Stimulated activated CD4-positive, alpha-beta T cell treated with anti-CD3 and anti-CD28 coated beads, Interleukin-4, amount 100 ng/mL, for 24 hours (primary cell): Measurements from ENCODE around the gene NCS1.

ENCODE experiments used
- DNase-seq: peaks from one replicate; pipeline ENCODE4 v3.0.0-alpha.2; 2020

The NCS1 gene

DNA sequence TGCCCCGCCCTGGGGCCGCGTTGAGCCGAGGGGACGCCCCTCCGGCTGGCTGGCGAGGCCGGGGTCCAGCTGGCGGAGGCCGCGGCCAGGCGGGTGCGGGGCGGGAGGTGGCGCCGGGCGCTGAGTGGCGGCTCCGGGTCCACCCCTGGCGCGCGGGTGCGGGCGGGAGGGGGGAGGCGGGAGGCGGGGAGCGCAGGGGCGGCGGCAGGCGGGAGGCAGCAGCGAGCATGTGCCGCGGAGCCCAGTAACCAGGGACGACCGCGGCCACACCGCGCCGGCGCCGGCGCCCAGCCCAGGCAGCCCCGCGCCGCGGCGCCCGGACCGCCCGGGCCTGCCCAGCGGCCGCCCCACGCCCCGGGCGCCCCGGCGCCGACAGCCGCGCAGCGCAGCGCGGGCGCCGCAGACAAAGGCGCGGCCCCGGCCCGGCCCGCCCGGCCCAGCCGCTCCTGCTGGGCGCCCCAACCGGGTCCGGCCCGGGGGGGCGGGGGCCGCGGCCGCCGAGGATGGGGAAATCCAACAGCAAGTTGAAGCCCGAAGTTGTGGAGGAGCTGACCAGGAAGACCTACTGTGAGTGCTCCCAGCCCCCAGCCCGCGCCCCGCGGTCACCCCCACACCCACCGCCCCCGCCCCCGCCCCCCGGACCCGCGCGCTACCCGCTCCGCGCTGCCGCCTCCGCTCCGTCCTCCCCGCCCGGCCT, at the start of gene NCS1:
TSS of gene NCS1 (plus strand) at position 244 of the 697 bp plus-strand sequence. CDS start at position 504, 260 bp downstream.
- peak; percentile 44 for DNase-seq

DNA sequence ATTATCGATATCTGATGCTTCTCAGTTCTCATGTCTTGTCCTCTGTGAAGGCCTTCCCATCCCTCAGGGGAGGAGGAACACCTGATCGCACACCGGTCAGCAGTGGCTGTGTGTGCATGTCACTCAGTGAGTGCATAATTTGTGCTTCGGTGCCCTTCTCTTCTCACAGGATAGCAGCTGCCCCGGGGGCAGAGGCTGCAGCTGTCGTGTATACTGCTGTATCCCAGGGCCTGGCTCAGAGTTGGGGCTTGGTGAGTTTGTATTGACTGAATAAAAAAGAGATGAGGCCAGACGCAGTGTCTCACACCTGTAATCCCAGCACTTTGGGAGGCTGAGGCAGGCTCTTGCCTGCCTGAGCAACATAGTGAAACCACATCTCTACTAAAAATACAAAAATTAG, 49.7 kb upstream of the NCS1 start:
- no peak for DNase-seq

DNA sequence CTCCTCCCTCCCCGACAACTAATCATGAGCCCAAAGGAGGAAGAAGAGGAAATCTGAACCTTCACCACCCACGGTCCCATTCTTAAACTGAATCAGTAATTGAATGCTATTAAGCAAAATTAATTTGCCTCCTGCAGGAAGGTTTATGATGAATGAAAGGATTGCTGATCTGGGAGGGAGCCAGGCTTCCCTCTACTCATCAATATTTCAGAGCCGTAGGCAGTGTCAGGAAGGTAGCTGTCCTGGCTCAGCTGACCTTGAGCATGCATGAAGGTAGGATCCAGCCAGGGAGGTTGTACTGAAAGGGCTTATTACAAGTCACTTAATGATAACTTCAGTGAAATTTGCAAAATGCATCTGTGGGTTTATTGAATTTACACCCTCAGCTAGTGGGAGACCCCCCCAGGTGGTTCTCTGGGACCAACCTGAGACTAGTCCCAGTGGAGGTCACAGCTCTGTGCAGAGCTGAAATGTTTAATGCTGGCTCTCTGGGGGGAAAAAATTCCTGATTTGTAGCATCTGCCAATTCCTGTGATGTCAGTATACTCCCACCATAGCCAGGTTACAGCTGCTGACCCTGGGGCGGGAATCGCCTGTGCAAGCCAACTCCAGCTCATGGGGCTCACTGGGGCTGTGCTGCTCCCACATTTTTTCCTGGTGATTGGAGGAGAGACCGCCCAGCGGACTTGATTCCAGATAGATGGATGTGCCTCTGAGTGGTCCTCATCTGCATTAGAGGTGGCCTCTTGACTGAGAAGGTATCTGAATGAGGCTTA, 47.9 kb upstream of the NCS1 start:
- DNase-seq, result no peak

DNA sequence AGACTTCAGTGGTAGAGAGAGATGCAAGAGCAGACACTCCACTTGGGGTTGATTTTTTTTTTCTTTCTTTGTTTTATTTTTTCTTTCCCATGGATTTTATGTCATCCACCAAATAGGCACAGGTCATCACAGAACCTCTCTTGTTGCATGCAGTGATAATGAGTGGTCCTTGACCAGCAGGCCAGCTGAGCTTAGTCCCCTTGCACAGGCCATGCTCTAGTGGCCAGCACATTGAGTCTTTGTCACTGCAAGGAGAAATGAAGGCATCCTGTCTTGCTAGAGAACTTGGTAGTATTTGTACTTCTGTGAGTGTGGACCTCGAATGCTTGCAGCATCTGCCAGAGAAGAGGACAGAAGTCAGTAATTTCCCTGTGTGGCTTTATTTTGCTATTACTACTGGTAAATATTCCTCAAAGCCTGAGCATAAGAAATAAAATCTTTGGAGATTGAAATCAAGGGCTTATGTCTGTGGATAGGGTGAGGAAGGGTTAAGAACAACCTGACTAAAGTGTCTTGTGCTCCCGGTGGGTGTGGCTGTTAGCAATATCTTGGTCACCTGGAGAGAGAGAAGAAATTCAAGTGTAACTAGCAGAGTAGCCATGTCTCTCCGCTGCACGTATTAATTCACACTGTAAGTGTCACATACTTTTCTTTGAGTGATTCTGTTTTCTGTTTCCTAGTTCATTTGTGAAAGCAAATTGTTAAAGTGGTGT, 45.3 kb upstream of the NCS1 start:
- DNase-seq, result no peak

DNA sequence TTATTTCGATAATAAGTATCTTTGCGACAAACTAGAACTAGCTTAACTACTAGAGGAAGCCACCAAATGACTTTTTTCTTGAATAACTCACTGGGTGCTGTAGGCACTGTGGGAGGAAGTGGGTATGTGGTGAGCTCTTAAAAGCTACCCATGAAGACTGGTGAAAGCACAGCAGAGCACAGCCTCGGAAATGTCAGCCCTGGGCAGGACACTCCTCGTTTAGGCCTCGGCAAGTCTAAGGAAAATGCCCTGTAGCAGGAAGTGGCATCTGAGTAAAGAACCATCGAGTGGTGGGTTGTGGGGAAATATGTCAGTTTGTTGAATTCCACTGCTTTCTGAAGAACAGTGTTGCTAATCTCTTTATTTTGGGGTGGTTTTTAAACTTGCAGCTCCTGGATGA, 44.0 kb upstream of the NCS1 start:
- DNase-seq, result peak; percentile 71

DNA sequence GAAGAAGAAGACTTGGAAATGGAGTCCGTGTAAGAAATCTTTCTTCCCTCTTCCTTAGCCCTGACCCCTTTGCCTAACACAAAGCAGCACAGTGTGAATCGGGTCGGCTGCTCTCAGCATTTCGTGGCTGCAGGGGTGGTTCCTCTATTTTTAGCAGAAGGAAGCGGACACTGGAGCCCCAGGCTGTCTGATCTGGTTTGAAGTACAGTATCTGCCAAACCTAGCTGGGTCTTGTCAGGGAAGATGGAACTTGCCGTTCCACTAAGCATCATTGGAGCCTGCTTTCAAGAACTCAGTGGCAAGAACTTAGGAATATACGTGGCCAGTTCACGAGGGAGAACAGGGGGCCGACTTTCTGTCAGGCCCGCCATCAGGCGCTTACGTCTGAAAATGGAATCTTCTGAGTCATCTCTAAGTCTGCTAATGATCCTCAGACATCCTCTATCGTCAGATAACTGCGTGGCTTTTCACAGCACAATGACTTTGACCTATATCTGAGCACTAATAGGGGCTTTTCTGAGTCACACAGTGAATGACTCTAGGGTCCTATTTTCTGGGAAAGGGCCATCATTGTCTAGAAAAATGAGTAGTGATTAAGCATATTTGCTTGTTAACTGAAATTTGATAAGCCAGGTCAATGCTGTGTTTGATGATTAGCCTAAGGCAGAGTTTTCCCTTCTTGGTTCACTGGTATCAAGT, 43.3 kb upstream of the NCS1 start:
- peak; percentile 63 for DNase-seq

DNA sequence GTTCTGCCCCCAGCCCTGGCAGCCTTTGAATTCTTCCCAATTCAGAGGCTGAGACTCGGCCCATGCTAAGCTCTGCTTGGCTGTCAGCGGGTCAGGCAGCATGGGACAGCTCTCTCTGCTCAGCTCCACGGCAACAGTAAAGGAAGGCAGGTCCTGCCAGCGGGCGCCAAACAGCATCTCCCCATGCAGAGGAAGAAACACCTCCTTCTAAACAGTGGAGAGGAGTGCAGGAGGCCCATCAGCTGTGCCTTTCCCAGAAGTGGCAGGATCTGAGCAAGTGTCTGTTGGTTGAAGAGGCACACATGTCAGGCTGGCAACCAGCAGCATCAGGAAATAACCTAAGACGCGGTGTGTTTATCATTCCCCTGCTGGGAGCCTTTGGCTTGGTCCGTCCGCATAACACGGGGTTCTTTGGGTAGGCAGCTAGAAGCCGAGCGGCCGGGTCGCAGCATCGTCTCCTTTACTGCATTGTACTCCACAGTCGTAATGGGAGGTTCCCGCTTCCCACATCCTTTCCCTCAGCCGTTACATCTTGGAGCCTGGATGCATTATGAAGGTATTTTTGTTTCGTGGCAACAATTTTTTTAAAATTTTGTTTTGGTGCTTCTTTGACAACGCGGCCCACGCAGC, 42.7 kb upstream of the NCS1 start:
- peak; percentile 24 for DNase-seq

DNA sequence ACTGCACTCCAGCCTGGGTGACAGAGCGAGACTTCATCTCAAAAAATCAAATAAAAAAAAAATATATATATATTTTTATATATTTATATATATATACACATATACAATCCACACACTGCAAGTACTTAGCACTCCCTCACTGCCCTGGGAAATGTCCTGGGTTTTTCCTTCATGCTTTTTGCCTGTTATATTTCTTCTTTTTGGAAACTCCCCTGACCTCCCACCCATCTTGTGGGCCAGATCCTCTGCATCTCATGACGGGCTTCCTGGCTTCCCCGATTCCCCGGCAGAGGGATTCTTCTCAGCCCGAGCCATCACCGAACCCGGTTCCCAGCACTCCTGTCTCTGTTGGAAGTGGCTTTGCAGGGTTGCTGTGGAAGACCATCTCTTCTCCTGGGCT, 39.5 kb upstream of the NCS1 start:
- DNase-seq, result no peak

DNA sequence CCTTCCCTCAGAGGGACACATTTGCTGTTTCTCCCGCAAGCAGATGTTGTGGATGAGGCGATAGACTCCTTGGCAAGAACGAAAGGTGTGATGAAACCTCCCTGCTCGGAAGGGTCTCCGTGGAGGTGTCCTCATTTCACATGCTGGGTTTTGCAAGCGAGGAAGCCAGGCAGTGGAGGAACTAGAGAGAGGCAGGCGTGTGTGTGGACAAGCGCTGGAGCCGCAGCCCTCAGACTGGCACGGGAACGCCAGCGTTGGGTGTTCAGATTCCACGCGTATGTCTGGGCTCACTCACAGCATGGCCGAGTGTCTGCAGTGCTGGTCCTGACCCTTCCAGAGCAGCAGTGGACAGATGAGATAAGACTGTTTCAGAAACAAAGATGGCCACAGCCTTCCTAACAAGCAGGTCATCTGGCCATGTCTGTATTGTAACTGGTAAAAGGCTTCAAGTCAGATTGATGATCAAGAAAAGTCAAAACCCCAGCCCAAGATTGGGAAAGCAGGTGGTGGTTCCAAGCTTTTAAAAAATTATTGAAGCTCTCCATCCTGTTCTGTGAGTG, 35.0 kb upstream of the NCS1 start:
- DNase-seq, result no peak

DNA sequence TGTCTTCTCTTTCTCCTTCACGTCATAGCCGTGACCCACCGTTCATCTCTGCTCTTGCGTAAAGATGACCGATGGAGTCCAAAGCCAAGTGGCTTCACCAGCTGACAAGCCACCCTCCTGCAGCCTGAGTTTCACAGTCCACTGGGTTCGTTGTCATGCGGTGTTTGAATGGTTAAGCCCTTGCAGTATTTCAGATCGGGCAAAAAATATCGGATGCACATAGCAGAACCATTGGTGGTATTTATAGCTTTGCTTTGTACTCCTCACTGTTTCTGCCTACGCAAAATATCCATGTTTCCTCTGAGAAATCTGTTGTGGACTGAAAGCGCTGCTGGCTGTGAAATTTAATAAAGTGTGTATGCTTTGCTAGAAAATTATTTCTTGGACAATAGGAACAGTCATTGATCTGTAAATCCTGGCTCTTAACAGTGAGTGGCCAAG, 34.5 kb upstream of the NCS1 start:
- no peak for DNase-seq

DNA sequence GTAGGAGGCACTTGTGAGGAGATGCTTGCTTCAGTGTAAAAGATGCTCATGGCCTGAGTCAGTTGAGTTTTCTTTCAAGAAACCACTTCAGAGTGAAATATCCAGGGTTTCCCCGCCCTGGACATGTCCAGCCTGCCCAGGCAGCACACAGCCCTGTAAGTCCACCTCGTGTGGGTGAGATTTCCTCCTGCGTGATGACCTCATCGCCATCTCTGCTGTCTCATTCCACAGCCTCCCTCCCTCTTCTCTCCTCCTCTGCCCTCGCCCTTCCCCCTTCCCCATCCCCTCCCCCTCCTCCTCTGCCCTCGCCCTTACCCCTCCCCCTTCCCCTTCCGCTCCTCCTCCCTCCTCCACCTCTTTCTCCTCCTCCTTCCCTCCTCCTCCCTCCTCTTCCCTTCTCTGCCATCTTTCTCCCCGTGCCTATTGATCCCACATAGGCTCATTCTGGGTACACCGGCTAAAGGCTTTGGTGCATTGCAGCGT, 34.0 kb upstream of the NCS1 start:
- no peak for DNase-seq

DNA sequence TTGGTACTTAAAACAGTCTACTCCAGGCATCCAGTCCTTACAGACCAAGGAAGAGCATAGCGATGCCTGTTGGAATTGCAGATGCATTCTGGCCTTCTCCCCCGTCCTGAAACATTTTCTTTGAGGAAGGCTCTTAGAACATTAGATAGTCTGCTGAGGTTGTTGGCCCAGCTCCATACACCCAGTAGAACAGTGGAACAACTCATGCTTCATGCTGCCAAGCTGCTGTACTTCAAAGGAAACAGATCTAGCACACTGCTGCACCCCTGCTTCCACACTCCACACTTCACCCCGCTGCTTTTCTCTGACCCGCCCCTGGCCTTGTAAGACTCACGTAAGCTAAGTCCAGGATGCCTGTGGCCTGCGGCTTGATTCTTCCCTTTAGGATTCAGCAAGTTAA, 33.4 kb upstream of the NCS1 start:
- DNase-seq, result no peak

DNA sequence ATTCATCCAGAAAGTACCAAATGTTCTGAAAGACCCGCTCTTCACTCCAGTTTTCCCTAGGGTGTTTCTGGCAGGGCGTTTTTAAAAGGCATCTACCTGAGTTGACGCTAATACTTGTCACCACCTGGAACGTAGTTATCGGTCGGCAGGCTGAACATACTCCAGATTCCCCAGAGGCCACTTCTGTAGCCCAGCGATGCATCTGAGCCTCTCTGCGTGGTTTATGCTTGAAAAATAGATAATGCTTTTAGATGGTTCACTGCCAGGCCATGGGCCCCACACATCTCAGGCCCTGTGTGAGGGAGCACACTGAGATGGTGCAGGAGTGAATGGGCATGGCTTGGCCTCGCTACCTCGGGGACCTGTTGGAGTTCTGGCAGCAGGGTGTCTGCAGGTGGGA, 33.0 kb upstream of the NCS1 start:
- DNase-seq, result no peak

DNA sequence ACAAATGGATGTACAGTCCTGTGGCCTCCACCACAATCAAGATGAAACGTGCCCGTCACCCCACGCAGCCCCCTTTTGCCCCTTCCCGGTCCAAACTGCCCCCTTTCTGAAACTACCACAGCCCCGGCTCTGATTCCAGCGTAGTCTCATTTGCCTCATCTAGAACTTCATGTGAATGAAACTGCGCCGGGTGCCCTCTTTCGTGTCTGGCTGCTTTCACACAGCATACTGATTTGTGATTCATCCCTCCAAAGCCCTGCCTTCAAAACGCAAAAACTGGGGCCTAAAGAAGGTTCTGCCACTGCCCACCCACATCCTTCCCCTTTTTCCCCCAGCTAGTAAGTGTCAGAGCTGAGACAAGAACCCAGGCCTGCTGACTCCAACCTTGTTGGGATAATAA, 31.5 kb upstream of the NCS1 start:
- peak; percentile 46 for DNase-seq

DNA sequence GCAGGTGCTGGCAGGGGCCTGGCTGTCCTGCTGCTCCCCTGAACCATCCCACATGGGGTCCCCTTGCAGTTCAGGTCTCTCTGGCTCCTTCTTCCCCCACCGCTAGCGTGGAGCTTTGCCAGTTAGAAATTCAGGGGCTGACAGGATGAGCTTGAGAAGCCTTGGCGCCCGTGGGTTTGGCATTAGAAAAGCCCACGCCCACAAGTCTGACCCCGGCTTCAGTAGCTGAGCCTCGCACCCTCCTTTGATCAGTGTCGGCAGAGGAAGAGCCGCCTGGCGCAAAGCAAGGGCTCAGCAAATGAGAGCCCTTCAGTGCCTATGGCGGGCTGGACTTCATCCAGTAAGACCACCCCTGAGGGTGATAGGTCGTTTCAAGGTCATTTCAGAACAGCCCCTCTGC, 30.1 kb upstream of the NCS1 start:
- no peak for DNase-seq

DNA sequence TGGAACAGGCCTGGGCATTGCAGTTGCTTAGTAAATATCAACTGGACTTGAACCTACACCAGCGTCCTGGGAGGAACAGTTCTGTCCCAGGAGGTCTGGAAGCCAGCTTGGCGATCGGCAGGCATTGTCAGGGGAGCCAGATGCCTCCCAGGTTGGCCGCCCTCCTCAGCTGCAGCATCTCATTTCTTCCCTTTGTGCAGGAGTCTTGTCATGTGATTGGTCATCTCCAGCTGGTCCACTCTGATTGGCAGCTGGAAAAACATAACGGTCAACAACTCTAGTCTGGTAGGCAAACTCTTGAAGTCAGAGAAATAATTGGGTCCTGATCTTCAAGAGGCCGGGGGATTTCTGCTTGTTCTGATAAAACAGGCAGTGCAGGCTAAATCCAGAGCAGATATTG, 29.6 kb upstream of the NCS1 start:
- DNase-seq, result no peak

DNA sequence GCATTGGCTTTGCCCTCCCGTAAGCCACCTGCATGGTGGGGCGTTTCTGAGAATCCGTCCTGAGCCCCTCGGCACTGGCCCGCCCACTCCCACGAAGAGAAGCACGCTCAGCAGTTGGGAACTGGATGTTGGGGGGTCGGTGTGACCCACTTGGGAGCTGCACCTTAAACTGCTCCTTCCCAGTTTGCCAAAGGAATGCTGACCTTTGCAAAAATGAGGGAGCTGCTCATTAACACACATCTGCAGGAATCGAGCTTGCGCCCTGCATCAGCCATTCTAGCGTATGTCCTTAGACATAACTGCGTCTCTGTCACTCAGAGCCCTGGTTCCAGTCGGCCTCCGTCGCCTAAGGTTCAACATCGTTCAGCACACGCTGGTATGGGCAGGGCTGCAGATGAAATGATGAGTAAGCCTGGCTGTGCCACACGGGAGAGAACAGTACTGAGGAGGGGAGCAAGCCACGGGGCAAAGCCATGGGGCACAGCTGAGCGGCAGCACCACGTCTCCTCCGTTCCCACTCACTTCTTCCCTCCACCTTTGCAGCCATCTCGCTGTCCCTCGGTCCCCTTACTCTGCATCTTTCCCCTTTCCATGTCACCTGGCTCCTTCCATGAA, 28.8 kb upstream of the NCS1 start:
- no peak for DNase-seq

DNA sequence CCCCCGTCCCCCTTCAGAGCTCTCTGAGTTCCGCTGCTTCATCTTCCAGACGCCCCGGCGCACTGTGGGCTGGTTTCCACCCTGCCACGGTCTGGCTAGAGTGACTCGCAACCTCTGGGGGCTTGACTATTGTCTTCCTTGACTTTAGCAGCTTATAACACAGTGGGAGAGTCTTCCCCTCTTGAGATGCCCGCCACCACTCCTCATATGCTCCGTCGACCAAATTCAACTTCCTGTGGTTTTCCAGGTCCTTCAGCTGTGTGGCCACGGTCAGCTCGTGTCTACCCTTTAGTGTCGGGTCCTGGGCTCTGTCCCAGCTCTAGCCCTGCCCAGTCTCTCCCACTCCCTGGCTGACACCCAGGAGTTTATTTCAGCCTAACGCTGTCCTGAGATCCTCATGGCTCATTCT, 28.2 kb upstream of the NCS1 start:
- no peak for DNase-seq

DNA sequence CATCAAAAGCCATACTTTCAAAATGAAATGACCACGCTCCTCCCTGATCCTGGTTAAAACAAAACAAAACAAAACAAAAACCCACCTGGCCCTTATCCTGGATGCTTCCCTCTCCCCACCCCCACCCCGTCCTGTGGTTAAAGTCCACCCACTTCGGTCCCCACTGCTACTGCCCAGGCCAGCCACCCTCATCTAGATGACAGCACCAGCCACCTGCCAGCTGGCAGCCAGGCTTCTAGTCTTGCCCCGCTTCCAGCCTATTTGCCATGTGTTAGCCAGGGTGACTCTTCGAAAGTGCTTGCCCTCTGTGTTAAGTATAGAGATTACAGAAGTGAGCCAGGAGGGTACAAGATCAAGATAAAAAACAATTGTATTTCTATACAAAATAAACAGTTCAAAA, 27.5 kb upstream of the NCS1 start:
- no peak for DNase-seq

DNA sequence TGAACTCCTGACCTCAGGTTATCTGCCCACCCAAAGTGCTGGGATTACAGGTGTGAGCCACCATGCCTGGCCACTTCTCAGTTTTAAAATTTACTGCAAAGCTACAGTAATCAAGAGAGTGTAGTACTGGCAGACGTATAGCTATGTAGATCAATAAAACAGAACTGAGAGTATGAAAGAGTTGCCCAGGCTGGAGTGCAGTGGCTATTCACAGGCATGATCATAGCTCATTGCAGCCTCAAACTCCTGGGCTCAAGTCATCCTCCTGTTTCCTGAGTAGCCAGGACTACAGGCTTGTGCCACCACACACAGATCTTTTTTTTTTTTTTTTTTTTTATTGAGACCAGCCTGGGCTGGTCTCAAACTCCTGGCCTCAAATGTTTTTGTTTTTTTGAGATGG, 26.5 kb upstream of the NCS1 start:
- no peak for DNase-seq

DNA sequence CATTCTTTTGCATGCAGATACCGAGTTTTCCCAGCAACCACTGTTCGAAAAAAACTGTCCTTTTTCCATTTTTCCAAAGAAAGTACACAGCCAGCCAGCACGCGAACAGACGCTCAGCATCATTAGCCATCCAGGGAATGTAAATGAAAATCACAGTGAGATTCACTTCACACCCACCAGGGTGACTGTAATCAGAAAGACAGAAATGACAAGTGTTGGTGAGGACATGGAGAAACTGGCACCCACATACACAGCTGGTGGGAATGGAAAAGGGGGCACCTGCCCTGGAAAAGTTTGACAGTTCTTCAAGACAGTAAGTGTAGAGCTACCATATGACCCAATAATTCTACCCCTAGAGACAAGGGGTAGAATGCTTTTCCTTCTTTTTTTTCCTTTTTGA, 25.0 kb upstream of the NCS1 start:
- DNase-seq, result no peak

DNA sequence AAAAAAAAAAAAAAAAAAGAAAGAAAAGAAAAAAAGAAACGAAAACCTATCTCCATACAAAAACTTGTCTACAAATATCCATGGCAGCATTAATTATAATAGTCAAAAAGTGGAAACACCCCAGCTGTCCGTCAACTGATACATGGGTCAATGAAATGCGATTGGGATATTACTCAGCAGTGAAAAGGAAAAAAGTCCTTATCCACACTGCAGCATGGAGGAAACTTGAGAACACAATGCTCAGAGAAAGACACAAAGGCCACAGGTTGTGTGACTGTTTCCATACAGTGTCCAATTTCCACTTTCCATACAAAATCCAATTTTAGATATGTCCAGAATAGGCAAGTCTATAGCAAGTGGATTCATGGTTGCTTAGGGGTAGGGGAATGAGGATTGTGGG, 24.3 kb upstream of the NCS1 start:
- no peak for DNase-seq
